Loucy (cell line): Measurements from ENCODE around the gene CTDSP2.

Experiments
- CTCF ChIP-seq: fragments of 200-600 bp; sonication (generic); conservative IDR thresholded peaks from 2 replicates; pipeline ENCODE4 v1.5.1; 2014; ENCODE audit warnings: mild to moderate bottlenecking, antibody characterized with exemption, low read length
- EZH2phosphoT487 ChIP-seq: fragments of 200-600 bp; IDR thresholded peaks from 2 replicates; pipeline ENCODE4 v1.6.1; 2018; ENCODE audit warnings: antibody characterized with exemption, mild to moderate bottlenecking, moderate library complexity, borderline replicate concordance

GRCh38 chr12:57887631-57888408 is 41.3 kb upstream of the CTDSP2 start:
- TF ChIP-seq CTCF (no peak), EZH2phosphoT487 (no peak)
